Osteocyte (in vitro differentiated cells): Measurements from ENCODE around the gene GPC3. TPM values are rescaled to one million over a fixed set of nuclear protein-coding genes. Genes with fewer than 3 reads are reported as not detected.

ENCODE experiments used
- DNase-seq: peaks from one replicate; pipeline ENCODE4 v3.0.0; 2021; ENCODE audit warnings: mixed read lengths; ENCODE audit not compliant: unreplicated experiment; ENCODE audit errors: extremely low spot score
- H3K27ac Mint-ChIP-seq: one replicate; pipeline ENCODE4 v1.8.0; 2021; ENCODE audit warnings: mild to moderate bottlenecking, mixed read lengths; ENCODE audit not compliant: unreplicated experiment
- H3K27me3 Mint-ChIP-seq: one replicate; pipeline ENCODE4 v1.8.0; 2021; ENCODE audit warnings: mixed read lengths; ENCODE audit not compliant: unreplicated experiment
- H3K36me3 Mint-ChIP-seq: one replicate; pipeline ENCODE4 v1.8.0; 2021; ENCODE audit warnings: mixed read lengths; ENCODE audit not compliant: unreplicated experiment
- H3K4me1 Mint-ChIP-seq: one replicate; pipeline ENCODE4 v1.8.0; 2021; ENCODE audit warnings: mixed read lengths; ENCODE audit not compliant: unreplicated experiment
- H3K4me3 Mint-ChIP-seq: one replicate; pipeline ENCODE4 v1.8.0; 2021; ENCODE audit warnings: mild to moderate bottlenecking, moderate library complexity, mixed read lengths; ENCODE audit not compliant: unreplicated experiment
- H3K9me3 Mint-ChIP-seq: one replicate; pipeline ENCODE4 v1.8.0; 2021; ENCODE audit warnings: mixed read lengths; ENCODE audit not compliant: unreplicated experiment
- CTCF ChIP-seq: fragments of 200-600 bp; sonication (generic); IDR thresholded peaks from 2 replicates; pipeline ENCODE4 v1.5.0; 2021; ENCODE audit warnings: antibody characterized with exemption, mild to moderate bottlenecking, moderate library complexity
- total RNA-seq: library from RNA; stranded (reverse); gene quantifications from 2 replicates; pipeline ENCODE4 v1.2.1, GENCODE V29; 2021

GPC3 gene
- total RNA-seq, 1 donor from 2014 or later: 19.6 TPM

DNA sequence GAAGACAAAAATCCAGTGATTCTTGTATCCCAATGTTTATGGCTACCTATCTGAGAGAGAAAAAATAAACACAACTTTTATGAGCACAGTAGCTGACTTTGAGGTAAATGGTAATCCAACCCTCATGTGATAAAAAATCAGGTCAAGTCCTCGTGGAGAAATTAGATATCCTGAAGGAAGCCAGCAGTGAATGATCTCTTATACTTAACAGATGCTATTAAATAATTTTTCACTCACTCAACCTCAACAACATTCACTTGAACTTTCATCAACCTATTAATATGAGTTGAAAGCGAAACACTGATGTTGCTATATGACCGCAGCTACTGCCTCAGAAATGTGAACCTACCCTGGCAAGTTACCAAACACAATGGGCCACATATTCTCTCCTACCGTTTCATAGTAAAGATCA lies 105.4 kb downstream of the GPC3 start:
- Mint-ChIP-seq H3K27ac (no peak overlapping the region), H3K4me1 (peaks cover 30% of the 10 kb centered on the region)
- no peak for TF ChIP-seq CTCF

GRCh38 chrX:133878710-133879109 lies 106.7 kb downstream of the GPC3 start:
- DNase-seq: no peak
- TF ChIP-seq CTCF: no peak
- peaks cover 39% of the 10 kb centered on the region for H3K4me1 Mint-ChIP-seq
- H3K4me3 Mint-ChIP-seq: no peak overlapping the region
- H3K27me3 Mint-ChIP-seq: peaks cover 2% of the 10 kb centered on the region
- no peaks in the 10 kb centered on the region for H3K9me3 Mint-ChIP-seq
- H3K27ac Mint-ChIP-seq: no peak overlapping the region
- H3K36me3 Mint-ChIP-seq: no peaks in the 10 kb centered on the region

More for the DNA sequence above, 105.4 kb downstream of the GPC3 start:
- no peaks in the 10 kb centered on the region for H3K9me3 Mint-ChIP-seq
- H3K36me3 Mint-ChIP-seq: no peaks in the 10 kb centered on the region
- no peak overlapping the region for H3K4me3 Mint-ChIP-seq
- peaks cover 2% of the 10 kb centered on the region for H3K27me3 Mint-ChIP-seq
- DNase-seq: no peak

GRCh38 chrX:133876646-133877045 lies 108.7 kb downstream of the GPC3 start:
- Mint-ChIP-seq H3K27ac (peak overlapping the region; percentile 65), H3K9me3 (no peaks in the 10 kb centered on the region), H3K4me1 (peaks cover 29% of the 10 kb centered on the region), H3K27me3 (peaks cover 2% of the 10 kb centered on the region), H3K36me3 (no peaks in the 10 kb centered on the region), H3K4me3 (no peak overlapping the region)
- no peak for TF ChIP-seq CTCF
- DNase-seq: no peak

DNA sequence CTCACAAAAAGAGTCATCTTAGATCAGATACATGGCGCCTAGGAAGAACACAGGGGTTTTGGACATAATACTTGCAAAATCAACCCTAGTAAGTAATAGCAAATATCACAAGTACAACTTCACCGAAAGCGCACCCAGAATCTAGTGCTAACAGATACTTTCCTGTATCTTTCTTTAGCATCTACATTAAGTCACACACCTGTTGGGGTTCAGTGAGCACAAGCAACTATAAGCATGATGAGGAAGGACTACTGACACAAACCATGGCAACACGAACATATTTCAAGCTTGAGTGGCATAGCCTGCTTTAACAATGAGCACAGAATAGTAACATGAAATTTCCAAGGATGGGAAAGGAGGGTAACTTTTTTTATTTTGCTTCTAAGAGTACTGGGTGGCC lies 116.1 kb downstream of the GPC3 start:
- Mint-ChIP-seq H3K4me3 (no peak overlapping the region), H3K9me3 (peaks cover 6% of the 10 kb centered on the region), H3K36me3 (no peaks in the 10 kb centered on the region), H3K27me3 (no peaks in the 10 kb centered on the region), H3K4me1 (peaks cover 3% of the 10 kb centered on the region), H3K27ac (no peak overlapping the region)
- DNase-seq: no peak
- TF ChIP-seq CTCF: no peak

- H3K36me3 Mint-ChIP-seq: no peaks in the 10 kb centered on the region
- peaks cover 6% of the 10 kb centered on the region for H3K9me3 Mint-ChIP-seq
- no peak for TF ChIP-seq CTCF
- H3K4me3 Mint-ChIP-seq: no peak overlapping the region
- no peak overlapping the region for H3K27ac Mint-ChIP-seq
- H3K4me1 Mint-ChIP-seq: no peaks in the 10 kb centered on the region
- DNase-seq: no peak
- no peaks in the 10 kb centered on the region for H3K27me3 Mint-ChIP-seq
Measured at GRCh38 chrX:133868682-133869081, 116.7 kb downstream of the GPC3 start.
